AG04449 (cell line): ENCODE data around the gene STRADA.

ENCODE experiments used
- CTCF ChIA-PET: fragments of 350-600 bp; formaldehyde crosslinking; extraction: SDS; loops from one replicate; lab custom pipeline; 2021; ENCODE audit warnings: antibody characterized with exemption; lab: Yijun Ruan, JAX
- POLR2A ChIA-PET: fragments of 400-600, 350-600 bp; formaldehyde crosslinking; extraction: SDS; loops from one replicate; lab custom pipeline; 2020; ENCODE audit warnings: antibody characterized with exemption, inconsistent platforms; lab: Yijun Ruan, JAX
- DNase-seq: peaks from one replicate; pipeline ENCODE4 v3.0.0-alpha.2; 2010; ENCODE audit warnings: low read depth, low spot score
- H3K4me3 ChIP-seq: 2 replicates; pipeline ENCODE4 v1.5.1; 2011; ENCODE audit warnings: low read depth, mild to moderate bottlenecking, control low read depth, low read length
- TF ChIP-seq, protein P1 (sequence below): IDR thresholded peaks from one replicate; pipeline ENCODE4 v1.5.1; 2011; ENCODE audit warnings: mild to moderate bottlenecking, moderate library complexity, low read length, control low read depth, inconsistent platforms; ENCODE audit not compliant: insufficient read depth; ENCODE audit errors: missing control alignments

STRADA gene

GRCh38 chr17:63675231-63675606 is 66.4 kb downstream of the STRADA start:
- no peak overlapping the region for H3K4me3 ChIP-seq
- POLR2A ChIA-PET, result no interaction called here
- no peak for DNase-seq
- CTCF ChIA-PET, result interaction anchor here (0.8 to 4.6 kb wide), 6 partner anchors 8 to 250 kb away, joined by 3 to 20 read pairs (median 4); no protein-coding TSS in a partner anchor
- TF ChIP-seq, protein P1, sequence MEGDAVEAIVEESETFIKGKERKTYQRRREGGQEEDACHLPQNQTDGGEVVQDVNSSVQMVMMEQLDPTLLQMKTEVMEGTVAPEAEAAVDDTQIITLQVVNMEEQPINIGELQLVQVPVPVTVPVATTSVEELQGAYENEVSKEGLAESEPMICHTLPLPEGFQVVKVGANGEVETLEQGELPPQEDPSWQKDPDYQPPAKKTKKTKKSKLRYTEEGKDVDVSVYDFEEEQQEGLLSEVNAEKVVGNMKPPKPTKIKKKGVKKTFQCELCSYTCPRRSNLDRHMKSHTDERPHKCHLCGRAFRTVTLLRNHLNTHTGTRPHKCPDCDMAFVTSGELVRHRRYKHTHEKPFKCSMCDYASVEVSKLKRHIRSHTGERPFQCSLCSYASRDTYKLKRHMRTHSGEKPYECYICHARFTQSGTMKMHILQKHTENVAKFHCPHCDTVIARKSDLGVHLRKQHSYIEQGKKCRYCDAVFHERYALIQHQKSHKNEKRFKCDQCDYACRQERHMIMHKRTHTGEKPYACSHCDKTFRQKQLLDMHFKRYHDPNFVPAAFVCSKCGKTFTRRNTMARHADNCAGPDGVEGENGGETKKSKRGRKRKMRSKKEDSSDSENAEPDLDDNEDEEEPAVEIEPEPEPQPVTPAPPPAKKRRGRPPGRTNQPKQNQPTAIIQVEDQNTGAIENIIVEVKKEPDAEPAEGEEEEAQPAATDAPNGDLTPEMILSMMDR, result no peak

DNA sequence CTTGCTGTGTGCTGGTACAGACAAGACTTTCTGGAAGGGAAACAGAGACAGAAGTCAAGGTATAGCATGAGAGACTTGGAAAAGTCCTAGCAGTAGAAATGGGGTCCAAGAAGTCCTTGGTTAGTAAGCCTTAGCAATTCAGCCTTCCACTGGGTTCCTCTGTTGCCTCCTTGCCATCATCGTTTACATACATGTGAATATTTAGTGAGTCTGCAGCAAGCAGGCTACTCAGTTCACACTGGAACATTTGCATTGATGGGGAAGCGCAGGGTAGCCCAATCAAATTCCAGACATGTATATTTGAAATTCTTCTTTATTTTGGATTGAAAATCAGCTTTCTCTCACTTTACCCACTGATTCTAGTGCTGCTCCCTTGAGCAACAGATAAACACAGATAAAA is 68.7 kb downstream of the STRADA start:
- no peak for DNase-seq
- ChIA-PET CTCF (interaction anchor here (0.6 to 2.1 kb wide), 2 partner anchors 9 to 21 kb away, joined by 3 to 6 read pairs; no protein-coding TSS in a partner anchor), POLR2A (no interaction called here)
- TF ChIP-seq, protein P1, result no peak
- no peak overlapping the region for H3K4me3 ChIP-seq

- ChIA-PET CTCF (interaction anchor here (1.2 to 2.7 kb wide), 3 partner anchors 10 to 33 kb away, joined by 3 to 10 read pairs (median 4); no protein-coding TSS in a partner anchor), POLR2A (no interaction called here)
- H3K4me3 ChIP-seq, result no peak overlapping the region
- DNase-seq, result no peak
- TF ChIP-seq, protein P1, result no peak
These were observed 75.9 kb downstream of the STRADA start for GRCh38 chr17:63665527-63666214.

DNA sequence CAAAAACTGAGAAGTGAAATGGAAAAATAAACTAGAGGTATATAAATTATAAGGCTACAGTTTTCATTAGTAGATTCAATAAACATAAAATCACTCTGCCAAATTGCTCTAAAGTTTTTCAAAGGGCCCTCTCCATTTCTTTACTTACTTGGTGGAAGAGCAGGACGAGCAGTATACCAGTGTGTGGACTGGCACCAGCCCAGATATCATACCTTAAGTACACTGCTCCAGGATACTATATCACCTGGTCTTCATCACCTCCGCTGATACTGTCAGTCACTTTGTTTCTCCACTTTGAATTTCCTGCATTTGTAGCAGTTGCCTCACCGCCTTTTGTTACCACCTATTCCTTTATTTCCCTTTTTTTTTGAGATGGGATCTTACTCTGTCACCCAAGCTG is 81.7 kb downstream of the STRADA start:
- CTCF ChIA-PET, result no interaction called here
- DNase-seq, result no peak
- no peak overlapping the region for H3K4me3 ChIP-seq
- POLR2A ChIA-PET, result no interaction called here
- TF ChIP-seq, protein P1, result no peak

DNA sequence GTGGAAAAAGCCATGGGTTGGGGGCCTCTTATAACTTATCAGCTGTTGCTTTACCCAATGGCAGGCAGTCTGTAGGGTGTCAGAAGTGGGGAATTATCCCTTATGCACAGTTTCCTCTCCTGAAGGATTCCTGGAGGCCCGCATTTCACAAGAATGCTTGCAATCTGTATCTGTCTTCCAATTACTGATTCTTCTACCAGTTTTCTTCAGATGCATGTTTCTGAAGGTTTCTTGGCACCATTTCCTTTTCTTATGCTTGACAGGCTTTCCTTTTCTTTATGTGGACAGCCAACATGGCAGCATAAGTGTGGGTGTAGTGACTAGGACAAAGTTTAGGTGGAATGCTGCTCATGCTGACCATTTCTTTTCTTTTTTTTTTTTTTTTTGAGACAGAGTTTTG is 83.2 kb downstream of the STRADA start:
- ChIA-PET POLR2A (no interaction called here), CTCF (no interaction called here)
- no peak for DNase-seq
- TF ChIP-seq, protein P1, result no peak
- no peak overlapping the region for H3K4me3 ChIP-seq

- ChIA-PET POLR2A (no interaction called here), CTCF (no interaction called here)
- H3K4me3 ChIP-seq, result no peak overlapping the region
- no peak for DNase-seq
- TF ChIP-seq, protein P1, result no peak
These were observed 83.8 kb downstream of the STRADA start for GRCh38 chr17:63657786-63658185.
